ENCODE results near the gene A2M.
A peak's percentile ranks its signal among the peaks of the same experiment; 100 is the strongest.

The A2M gene

DNA sequence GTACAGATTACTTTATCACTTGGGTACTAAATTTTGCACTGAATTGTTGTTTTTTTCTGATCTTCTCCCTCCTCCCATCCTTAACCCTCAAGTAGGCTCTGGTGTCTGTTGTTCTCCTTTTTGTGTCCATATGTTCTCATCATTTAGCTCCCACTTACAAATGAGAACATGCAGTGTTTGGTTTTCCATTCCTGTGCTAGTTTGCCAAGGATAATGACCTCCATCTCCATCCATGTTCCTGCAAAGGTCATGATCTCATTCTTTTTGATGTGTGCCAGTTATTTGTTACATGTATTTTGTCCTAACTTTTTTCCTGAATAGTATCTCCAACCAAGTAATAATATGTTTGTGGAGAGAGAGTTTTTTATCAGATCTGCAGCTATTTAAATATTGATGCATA, 44.2 kb downstream of the A2M start:
- DNase-seq: no peak

DNA sequence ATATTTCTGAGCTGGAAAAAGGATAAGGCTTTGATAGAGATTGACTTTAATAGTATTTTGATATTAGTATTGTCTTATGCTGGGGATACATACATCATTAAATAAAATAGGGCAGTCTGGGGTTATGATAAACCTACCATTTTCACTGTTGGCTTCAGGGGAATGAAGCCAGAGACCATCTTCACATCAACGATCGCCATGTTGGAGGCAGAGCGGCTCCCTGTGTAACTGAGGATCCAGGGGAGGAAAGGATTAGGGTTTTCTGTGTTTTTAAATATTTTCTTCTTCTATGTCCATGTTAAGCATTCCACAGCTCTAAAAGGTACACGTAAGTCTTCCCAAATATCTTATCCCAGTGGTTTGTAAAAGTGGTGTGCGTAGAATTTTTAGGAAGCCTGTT, 45.4 kb downstream of the A2M start:
- no peak for DNase-seq

DNA sequence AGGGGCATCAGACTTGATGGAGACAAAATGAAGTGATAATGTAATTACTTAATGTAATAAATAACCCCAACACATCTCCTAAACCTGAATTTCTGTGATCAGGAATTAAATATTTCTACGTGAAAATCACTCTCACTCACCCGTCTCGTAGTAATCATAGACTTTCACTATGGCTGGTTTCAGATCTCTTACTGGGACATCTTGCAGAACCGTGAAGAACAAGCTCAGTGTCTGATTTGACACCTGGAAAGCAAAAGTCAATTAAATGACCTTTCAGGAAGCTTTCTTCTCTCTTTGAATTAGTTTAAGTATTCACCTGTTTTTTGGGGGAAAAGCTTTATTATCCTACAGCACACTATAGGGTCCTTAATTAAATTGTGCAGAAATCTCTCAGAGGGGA, 47.1 kb downstream of the A2M start:
- DNase-seq: no peak

DNA sequence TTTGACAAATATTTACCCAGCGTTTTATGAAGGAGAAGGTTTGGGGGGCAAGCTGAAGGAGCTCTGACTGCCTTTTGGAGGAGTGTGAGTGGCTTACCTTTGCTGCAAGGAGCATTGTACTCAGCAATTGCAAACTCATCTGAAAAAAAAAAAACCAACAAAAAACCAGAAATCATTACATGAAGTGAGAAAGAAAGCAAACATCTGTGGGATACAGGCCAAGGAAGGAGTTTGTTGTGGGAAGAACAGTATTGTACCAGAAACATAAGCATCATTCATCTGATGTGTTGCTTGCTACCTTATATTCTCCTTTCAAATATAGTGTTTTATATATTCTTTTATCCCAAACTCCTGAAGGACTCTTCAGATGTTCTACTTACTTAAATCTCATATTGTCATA, 47.6 kb downstream of the A2M start:
- DNase-seq: no peak

DNA sequence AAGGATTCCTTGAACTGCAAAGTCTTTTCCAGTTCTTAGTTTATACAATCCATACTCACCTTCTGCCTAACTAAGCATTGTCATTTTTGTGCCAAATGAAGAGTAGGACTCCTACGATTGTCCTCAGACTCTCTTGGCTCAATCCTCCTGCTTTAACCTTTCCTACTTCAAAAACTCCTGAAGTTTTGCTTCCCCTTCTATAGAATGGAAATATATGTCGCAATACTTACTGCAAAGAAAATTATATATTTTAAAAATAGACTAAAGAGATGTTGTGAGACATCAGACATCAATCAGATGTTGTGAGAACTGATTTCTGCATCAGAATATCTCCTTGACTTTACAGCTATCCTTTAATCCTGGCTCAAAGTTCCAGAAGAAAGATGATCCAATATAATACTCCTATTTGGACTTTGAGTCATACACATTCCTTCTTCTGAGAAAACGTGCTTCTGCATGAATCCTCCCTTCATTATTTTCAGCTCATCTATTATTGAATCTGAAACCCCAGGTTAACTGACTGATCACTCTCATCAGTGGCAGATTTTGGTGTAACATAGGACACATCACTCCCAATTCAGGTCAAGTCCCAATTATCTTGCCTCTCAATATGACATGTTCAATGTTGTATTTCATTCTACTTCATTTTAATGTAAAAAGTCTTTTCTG, 48.8 kb downstream of the A2M start:
- no peak for DNase-seq

DNA sequence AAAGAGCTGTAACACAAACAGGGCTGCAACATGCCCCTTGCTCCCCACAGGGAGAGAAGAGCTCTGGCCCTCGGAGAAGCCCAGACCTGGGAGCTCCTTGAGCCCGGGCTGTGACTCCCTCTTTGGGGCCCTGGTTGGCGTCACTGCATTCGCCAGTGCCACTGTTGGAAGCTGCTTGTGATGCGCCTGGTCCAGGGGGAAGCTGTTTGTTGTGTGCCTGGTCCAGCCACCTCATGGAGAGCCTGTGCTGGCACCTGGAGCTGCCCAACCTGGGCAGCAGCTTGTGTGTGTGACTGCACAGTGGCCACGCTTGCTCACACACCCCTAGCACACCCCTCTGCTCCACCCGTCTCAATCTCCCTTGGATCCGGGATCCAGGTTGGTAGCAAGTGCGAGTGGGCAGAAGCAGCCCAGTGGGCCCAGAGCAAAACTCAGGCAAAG, 49.5 kb downstream of the A2M start:
- DNase-seq: no peak

DNA sequence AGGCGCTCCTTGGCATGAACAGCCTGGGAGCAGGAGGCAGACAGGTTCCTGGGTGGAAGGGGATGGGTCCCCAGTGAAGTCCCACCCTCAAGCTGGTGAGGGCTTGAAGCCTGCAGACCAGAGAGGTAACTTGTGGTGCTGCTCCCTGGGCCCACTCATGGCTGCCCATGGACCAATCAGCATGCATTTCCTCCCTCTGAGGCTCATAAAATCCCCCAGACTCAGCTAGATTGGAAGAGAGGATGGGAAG, 50.2 kb downstream of the A2M start:
- no peak for DNase-seq

DNA sequence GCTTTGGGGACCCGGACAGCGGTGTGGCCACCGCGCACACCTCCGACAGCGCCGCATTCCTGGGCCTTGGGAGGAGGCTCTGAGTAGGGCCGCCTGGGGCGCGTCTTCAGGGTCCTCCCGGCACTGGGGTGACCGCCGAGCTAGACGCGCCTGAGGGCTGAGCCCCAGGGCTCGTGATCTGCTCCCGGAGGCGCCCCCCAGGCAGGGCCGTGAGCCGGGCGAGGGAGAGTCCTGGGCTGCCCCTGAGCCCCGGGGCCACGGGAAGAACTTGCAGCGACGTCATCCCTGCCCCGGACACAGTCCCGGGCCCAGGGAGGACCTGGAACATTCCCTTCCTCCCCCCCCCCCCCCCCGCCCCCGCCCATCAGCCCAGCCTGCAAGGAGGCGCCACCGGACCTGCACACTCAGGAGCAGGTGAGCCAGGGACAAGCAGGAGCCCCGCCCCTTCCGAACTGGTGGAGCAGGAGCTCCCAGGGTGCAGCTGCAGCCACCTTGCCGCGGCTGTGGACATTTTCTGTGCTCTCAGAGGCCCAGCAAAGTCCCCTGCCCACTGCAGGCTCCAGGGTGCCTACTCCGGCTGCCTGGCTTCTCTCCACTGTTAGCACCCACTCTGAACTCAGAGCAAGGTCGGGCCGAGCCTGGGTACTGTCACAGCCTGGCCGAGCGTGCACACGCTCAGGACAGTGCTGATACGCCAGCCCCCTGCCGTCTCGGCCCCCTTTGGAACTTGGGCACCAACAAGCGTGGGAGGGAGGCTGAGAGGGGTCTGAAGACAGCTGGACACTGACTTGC, 50.7 kb downstream of the A2M start:
- DNase-seq: peak; percentile 21

DNA sequence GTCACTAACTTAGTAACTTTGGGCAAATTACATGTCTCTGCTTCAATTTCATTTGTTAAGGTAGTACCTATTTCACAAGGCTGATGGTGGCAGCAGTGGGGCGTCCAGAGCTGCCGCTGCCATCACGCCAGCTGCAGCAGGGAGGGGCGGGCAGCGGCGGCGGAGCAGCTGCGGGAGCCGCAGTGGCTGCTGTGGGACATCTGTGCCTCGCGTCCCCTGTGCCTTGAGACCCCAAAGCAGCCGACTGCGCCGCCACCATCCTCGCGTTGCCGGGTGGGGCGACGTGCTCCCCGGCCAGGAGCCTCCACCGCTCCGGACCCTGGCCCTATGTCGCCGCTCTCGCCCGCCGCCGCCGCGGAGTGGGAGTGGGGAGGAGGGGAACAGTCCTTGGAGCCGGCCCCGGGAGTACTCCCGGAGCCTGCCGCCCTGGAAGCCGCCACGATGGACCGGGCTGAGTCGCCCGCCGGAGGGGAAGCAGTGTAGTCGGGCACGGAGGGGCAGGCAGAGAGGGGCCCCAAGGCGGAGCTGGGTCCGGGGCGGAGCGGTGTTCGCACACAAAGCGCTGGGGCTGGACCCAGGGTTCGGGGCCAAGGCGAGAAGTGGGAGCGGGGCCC, 51.4 kb downstream of the A2M start:
- DNase-seq: peak; percentile 72

DNA sequence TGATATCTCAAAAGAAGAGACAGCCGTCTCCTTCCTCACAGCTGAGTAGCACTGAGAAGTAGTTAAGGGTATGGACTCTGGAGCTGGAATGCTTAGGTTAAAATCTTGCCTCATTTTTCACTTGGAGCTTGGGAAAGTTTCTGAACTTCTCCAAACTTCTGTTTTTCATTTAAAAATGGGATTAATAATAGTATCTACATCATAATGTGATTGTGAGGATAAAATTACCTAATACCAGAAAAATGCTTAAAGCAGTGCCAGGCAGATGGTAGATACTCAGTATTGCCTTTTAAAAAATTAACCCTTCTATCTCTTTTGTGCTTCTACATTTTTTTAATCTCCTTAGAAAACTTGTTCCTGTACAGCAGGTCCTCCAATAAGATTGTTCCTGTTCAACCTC, 63.1 kb downstream of the A2M start:
- DNase-seq: no peak

DNA sequence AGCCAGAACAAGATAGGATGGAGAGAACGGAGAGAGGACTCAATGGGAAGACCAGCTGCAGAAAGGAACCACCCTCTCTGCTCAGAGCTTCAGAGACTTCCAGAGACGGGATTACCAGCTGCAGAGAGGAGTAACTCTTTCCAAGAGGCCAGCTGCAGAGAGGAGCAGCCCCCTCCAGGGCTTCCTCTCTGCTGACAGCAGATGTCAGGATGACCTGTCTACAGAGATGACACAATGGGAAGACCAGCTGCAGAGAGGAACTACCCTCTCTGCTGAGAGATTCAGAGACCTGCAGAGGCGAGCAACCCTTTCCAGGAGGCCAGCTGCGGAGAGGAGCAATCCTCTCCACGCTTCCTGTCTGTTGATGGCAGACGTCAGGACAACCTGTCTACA, 64.6 kb downstream of the A2M start:
- DNase-seq: no peak

DNA sequence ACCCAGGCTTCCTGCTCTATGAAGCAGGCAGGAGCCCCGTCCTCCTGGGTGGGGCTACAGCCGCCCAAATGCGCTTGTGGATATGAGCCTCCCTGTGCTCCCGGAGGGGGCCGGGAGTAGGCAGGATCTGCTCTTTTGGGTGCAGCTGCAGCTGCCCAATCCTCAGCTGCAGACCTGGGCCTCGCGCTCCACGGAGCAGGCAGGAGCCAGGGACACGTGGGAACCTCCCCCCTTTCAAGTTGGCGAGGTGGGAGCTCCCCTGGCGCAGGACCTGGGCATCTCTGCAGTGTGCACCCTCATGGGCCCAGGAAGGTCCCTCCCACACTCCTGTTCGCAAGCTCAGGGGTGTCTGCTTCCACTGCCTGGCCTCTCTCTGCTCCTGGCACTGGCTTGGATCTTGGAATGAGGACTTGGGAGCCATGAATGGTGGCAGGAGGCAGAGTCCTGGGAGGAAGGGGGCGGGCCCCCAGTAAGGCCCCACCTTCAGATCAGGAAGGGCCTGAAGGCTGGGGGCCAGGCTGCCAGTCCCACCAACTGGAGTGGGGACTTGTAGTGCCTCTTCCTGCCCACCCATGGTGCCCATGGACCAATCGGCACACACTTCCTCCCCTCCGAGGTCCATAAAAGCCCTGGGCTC, 65.1 kb downstream of the A2M start:
- DNase-seq: no peak

DNA sequence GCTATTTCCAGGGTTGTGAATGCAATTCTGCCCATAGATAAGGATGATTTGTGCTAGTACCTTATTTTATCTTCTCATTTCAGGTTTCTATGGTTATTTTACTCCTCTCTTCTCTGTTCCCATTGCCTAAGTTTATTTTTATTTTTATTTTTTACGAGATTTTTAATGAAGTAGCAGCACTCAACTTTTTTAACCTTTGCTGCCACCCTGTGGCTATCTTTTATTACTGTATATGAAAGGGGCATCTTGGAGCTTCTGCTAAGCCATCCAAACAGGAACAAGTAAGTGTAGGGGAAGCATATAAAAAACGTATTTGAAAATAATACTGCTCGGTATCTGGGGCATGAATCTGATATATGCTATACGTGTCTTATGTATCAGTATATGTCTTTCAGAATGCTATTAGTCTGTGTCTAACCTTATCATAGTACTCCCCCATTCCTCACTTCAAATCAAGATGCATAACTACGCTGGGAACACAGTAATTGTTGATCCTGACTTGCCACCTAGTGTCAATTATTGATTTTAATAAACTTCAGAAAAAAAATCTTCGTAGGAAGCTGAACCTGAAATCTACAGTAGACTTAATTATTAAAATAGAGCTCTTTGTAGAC, 66.1 kb downstream of the A2M start:
- DNase-seq: no peak

DNA sequence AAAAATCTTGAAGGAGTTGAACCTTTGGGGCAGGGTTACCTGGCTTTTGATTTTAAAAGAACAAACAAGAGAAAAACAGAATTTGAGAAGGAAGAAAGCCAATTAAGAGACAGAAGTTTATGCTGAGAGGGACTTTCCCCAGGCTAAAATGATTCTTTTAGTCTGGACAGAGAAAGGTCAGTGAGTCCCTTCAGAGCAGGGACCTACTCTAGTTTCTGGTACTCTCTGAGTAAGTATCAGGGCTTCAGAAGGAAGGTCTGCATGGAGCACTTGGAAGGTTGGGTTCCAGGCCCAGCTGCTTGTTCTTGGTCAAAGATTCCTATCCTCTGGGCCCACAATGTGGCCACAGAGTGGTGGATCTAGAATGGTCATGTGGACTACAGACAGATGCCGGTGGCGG, 66.8 kb downstream of the A2M start:
- no peak for DNase-seq

DNA sequence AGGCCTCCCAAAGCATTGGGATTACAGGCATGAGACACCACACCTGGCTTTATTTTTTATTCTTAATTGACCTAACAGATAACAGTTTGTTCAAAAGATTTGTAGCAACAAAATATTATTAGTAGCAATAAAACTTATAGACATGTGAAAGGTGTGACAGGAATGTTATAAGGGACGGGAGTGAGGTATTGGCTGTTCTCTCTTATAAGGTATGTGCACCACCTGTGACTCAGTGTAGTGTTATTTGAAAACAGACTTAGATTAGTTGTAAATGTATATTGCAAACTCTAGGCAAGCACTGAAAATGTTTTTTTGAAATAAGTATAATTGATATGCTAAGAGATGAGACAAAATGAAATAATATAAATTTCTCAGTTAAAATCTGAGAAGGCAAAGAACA, 68.6 kb downstream of the A2M start:
- no peak for DNase-seq

DNA sequence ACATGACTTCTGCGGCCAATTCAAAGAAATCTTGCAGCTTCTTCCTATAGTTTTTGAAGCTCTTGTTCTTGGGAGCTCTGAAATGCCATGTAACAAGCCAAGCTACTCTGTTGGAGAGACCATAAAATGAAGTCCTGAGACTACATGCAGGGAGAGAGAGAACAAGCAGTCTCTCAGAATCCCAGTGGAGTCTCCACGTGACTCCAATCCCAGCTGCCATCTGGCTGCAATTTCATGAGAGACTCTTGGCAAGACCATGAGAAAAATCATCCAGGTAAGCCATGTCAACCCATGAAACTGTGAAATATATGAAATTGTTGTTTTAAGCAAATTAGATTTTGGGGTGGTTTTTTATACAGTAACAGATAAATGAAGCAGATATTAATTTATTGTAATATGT, 72.0 kb downstream of the A2M start:
- no peak for DNase-seq

DNA sequence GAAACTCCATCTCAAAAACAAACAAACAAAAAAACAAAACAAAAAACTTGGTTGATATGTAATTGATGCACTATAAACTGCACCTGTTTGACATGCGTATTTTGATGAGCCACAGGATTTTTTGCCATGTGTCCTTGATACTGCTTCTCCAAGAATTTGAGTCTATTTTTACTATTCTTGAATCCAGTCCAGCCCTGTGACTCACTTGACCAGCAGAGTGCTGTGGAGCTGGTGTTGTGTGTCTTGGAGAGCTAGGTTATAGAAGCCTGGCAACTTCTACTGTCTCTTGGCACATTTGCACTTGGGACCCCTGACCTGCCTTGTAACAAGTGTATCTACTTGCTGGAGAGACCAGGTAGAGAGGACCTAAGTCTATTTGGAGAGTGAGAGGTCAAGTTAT, 74.4 kb downstream of the A2M start:
- no peak for DNase-seq

DNA sequence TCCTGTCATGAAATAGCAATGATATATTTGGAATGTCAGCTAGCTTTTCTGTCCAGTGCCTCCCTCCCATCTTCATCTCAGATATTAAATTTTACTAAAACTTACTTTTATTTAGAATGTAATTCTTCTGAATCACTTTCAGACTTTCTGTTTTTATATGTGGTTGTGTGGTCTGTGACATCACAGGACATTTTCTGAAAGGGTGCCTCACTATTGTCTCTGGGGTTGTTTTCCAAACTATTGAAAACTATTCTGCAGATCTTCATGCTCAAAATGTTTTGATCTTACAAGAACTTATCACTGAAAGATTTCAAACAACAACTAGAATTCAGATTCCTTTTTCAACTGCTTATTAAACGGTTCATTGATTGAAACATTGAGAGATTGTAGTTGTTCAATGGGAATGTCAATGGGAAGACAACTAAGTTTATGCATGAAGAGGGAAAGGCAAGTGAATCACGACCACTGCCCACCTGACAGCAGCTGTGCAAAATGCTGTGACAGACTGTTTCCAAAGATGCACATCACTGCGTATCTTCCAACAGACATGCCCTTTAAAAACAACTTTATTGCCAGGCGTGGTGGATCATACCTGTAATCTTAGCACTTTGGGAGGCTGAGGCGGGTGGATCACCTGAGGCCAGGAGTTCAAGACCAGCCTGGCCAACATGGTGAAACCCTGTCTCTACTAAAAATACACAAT, 75.1 kb downstream of the A2M start:
- no peak for DNase-seq

DNA sequence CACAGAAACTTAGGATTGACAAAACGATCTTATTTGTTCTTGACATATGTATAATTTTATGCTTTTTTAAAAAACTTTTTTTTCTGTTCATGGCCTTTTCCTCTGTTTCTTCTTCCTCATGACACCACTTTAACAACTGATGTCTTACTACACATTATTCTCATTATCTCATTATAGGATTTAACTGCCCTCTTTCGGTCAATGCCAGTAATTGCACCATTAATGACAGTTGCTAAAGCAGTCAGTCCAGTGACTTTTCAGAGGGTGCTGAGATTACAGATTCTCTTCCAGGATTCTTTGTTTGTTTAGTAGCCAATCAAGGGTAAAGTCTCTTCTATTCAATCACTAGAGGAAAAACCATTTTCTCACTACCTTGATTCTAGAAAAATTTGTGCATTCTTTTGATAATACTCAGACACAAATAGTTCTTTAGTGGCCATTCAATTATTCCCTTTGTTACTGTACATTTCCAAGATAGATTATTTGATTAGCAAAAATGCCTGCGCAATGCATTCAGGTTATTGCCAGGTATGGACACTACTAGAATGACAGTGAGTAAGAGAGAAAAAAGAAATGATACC, 76.2 kb downstream of the A2M start:
- no peak for DNase-seq

DNA sequence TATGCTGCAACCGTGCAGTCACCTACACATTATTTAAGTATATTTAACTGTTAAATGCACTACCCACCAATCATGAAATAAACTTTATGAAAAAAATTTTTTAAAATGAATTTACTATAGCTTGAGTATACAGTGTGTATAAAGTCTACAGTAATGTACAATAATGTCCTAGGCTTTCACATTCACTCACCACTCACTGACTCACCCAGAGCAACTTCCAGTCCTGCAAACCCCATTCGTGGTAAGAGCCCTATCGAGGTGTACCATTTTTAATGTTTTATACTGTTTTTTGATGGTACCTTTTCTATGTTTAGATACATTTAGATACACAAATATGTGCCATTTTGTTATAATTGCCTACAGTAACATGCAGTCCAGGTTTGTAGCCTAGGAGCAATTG, 78.3 kb downstream of the A2M start:
- peak; percentile 16 for DNase-seq

DNA sequence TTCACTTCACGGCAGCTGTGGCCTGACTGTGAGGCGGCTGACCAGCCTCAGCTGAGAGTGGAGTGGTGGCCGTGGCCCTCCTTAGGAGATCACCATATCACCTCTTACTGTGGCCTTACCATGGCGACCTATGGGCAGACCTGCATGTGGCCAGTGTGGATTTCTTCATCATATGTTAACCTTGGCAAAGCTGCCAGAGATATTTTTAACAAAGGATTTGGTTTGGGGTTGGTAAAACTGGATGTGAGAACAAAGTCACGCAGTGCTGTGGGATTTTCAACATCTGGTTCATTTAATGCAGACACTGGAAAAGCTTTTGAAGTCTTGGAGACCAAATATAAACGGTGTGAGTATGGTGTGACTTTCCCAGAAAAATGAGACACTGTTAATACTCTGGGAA, 79.5 kb downstream of the A2M start:
- no peak for DNase-seq

DNA sequence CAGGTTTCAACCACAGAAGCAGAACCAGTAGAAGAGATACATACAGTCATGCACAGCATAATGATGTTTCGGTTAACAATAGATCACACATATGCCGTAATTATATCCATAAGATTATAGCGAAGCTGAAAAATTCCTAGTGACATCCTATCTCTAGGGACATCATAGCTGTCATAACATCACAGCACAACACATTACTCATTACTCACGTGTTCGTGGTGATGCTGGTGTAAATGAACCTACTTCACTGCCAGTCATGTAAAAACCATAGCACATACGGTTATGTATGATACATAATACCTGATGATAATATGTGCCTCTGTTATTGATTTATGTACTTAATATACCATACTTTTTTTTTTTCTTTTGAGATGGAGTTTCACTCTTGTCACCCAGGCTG, 81.6 kb downstream of the A2M start:
- DNase-seq: no peak
